ENCODE measurements around the gene AEBP2.

DNA sequence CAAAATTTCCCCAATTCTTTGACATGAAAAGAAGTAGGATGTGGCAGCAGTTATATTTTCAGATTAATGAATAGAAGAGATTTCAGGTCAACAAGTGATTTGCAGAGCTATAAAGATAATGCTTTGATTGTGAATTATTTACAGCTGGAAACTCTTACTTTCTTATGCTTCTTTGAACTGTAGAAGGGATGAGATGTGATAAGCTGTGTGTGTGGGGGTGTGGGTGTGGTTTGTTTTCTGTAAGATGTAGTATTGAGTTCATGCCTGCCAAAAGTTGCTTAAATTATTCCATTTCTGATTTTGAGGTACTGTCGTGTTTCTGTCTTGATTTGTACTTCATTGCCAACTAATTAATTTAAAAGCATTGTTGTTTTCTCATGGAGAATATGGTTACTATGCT lies 22.7 kb downstream of the AEBP2 start:
- TF ChIP-seq, protein P1, sequence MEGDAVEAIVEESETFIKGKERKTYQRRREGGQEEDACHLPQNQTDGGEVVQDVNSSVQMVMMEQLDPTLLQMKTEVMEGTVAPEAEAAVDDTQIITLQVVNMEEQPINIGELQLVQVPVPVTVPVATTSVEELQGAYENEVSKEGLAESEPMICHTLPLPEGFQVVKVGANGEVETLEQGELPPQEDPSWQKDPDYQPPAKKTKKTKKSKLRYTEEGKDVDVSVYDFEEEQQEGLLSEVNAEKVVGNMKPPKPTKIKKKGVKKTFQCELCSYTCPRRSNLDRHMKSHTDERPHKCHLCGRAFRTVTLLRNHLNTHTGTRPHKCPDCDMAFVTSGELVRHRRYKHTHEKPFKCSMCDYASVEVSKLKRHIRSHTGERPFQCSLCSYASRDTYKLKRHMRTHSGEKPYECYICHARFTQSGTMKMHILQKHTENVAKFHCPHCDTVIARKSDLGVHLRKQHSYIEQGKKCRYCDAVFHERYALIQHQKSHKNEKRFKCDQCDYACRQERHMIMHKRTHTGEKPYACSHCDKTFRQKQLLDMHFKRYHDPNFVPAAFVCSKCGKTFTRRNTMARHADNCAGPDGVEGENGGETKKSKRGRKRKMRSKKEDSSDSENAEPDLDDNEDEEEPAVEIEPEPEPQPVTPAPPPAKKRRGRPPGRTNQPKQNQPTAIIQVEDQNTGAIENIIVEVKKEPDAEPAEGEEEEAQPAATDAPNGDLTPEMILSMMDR (IDR thresholded peaks at IDR 0.05): no peak
- TF ChIP-seq POLR2AphosphoS5 (IDR thresholded peaks at IDR 0.05): no peak
- no peak for TF ChIP-seq POLR2A (IDR thresholded peaks at IDR 0.05)
- no peak for TF ChIP-seq EP300 (IDR thresholded peaks at IDR 0.05)
